H1 (cell line): ENCODE measurements around the gene ZDHHC11B. TPM values are rescaled to one million over a fixed set of nuclear protein-coding genes. Genes with fewer than 3 reads are reported as not detected.

Experiments
- CTCF ChIA-PET: fragments of 300-600 bp; sonication (Branson Sonifier 250); formaldehyde crosslinking; loops from one replicate; lab custom pipeline; 2021; ENCODE audit not compliant: partially characterized antibody; lab: Charles Lee
- POLR2A ChIA-PET: fragments of 300-600 bp; sonication (Branson Sonifier 250); formaldehyde crosslinking; loops from one replicate; lab custom pipeline; 2021; ENCODE audit warnings: inconsistent platforms; ENCODE audit not compliant: partially characterized antibody; lab: Charles Lee
- DNase-seq, 2 experiments: peaks; one replicate each; pipeline versions ENCODE4 v3.0.0 to v3.0.0-alpha.2; 2010 to 2022; ENCODE audit warnings: low spot score in 2 of 2, low read depth in 1 of 2, mixed read lengths in 1 of 2
- FAIRE-seq: peaks from 2 replicates; lab custom pipeline; 2011; peaks lifted over from hg19 to GRCh38; lab: Jason Lieb, UNC
- H2AFZ ChIP-seq: 2 replicates; pipeline ENCODE4 v1.8.1; 2012; ENCODE audit warnings: low read length, inconsistent platforms
- H2AK5ac ChIP-seq: 2 replicates; pipeline ENCODE4 v1.6.1; 2013; ENCODE audit warnings: low read depth, low read length
- H2BK120ac ChIP-seq: replicated peaks from 2 replicates; pipeline ENCODE3; 2013; ENCODE audit warnings: low read depth, low read length, inconsistent platforms
- H2BK12ac ChIP-seq: 2 replicates; pipeline ENCODE4 v1.6.1; 2013; ENCODE audit warnings: low read depth, low read length
- H2BK15ac ChIP-seq: 2 replicates; pipeline ENCODE4 v1.6.1; 2013; ENCODE audit warnings: low read length
- H2BK20ac ChIP-seq: 2 replicates; pipeline ENCODE4 v1.6.1; 2013; ENCODE audit warnings: low read length
- H2BK5ac ChIP-seq: 2 replicates; pipeline ENCODE4 v1.6.1; 2013; ENCODE audit warnings: low read depth, low read length
- H3K14ac ChIP-seq: 2 replicates; pipeline ENCODE4 v1.6.1; 2013; ENCODE audit warnings: inconsistent platforms; ENCODE audit not compliant: insufficient read length
- H3K18ac ChIP-seq: 2 replicates; pipeline ENCODE4 v1.6.1; 2013; ENCODE audit warnings: low read length; ENCODE audit errors: extremely low read depth
- H3K23ac ChIP-seq: 2 replicates; pipeline ENCODE4 v1.6.1; 2013; ENCODE audit warnings: inconsistent platforms; ENCODE audit not compliant: insufficient read length
- H3K23me2 ChIP-seq: 2 replicates; pipeline ENCODE4 v1.6.1; 2013; ENCODE audit warnings: low read depth, low read length
- H3K27ac ChIP-seq: 2 replicates; pipeline ENCODE4 v1.6.1; 2011; ENCODE audit warnings: low read depth, low read length, inconsistent platforms
- H3K27me3 ChIP-seq, 4 experiments: replicated peaks in 1 of 4; 1 replicate in 1 of 4; 2 replicates in 3 of 4; pipeline versions ENCODE4 v1.6.1 to v1.8.1; 2011 to 2013; ENCODE audit warnings: low read length in 3 of 4, mild to moderate bottlenecking in 3 of 4, inconsistent platforms in 2 of 4, mixed read lengths in 2 of 4, moderate library complexity in 1 of 4; ENCODE audit not compliant: control insufficient read depth in 3 of 4, insufficient read depth in 3 of 4; ENCODE audit errors: extremely low read depth in 1 of 4
- H3K36me3 ChIP-seq, 4 experiments: 2 replicates each; pipeline versions ENCODE4 v1.6.1 to v1.8.1; 2011 to 2013; ENCODE audit warnings: mild to moderate bottlenecking in 4 of 4, low read length in 3 of 4, moderate library complexity in 2 of 4, control low read depth in 1 of 4, inconsistent platforms in 1 of 4; ENCODE audit not compliant: insufficient read depth in 4 of 4, control insufficient read depth in 2 of 4
- H3K4ac ChIP-seq: replicated peaks from 2 replicates; pipeline ENCODE3; 2013; ENCODE audit warnings: low read length, low read depth, mixed read lengths, inconsistent platforms; ENCODE audit not compliant: insufficient read length
- H3K4me1 ChIP-seq, 4 experiments: replicated peaks in 1 of 4; 1 replicate in 1 of 4; 2 replicates in 3 of 4; pipeline versions ENCODE4 v1.6.1 to v1.8.1; 2011 to 2013; ENCODE audit warnings: low read length in 3 of 4, inconsistent platforms in 2 of 4, mixed read lengths in 1 of 4; ENCODE audit not compliant: insufficient read depth in 4 of 4, control insufficient read depth in 3 of 4
- H3K4me2 ChIP-seq, 2 experiments: 2 replicates each; pipeline versions ENCODE4 v1.6.1 to v1.8.1; 2011 to 2013; ENCODE audit warnings: low read depth in 2 of 2, low read length in 2 of 2, control low read depth in 1 of 2, inconsistent platforms in 1 of 2, mild to moderate bottlenecking in 1 of 2; ENCODE audit not compliant: insufficient read depth in 1 of 2
- H3K4me3 ChIP-seq, 4 experiments: fragments of 200-600, 300-600 bp in 1 of 4; sonication (generic), shearing (Covaris generic), sonication (Bioruptor Twin) in 1 of 4; 2 replicates each; pipeline versions ENCODE4 v1.5.1 to v1.8.1; 2011 to 2016; ENCODE audit warnings: low read length in 4 of 4, low read depth in 3 of 4, control low read depth in 2 of 4, inconsistent platforms in 2 of 4, mild to moderate bottlenecking in 2 of 4, mixed read lengths in 1 of 4, moderate library complexity in 1 of 4; ENCODE audit not compliant: insufficient read depth in 2 of 4; ENCODE audit errors: extremely low read depth in 1 of 4
- H3K56ac ChIP-seq: replicated peaks from 2 replicates; pipeline ENCODE3; 2013; ENCODE audit warnings: low read depth, mild to moderate bottlenecking, mixed read lengths, low read length, inconsistent platforms; ENCODE audit not compliant: insufficient read length
- H3K79me1 ChIP-seq: 2 replicates; pipeline ENCODE4 v1.6.1; 2013; ENCODE audit warnings: low read depth, low read length, control low read depth
- H3K79me2 ChIP-seq, 2 experiments: 2 replicates each; pipeline versions ENCODE4 v1.6.1 to v1.8.1; 2012 to 2013; ENCODE audit warnings: low read length in 2 of 2, mild to moderate bottlenecking in 2 of 2, inconsistent platforms in 1 of 2; ENCODE audit not compliant: insufficient read depth in 2 of 2, control insufficient read depth in 1 of 2
- H3K9ac ChIP-seq, 4 experiments: replicated peaks in 1 of 4; 1 replicate in 1 of 4; 2 replicates in 3 of 4; pipeline versions ENCODE4 v1.6.1 to v1.8.1; 2011 to 2013; ENCODE audit warnings: low read depth in 3 of 4, low read length in 3 of 4, control low read depth in 2 of 4, mild to moderate bottlenecking in 2 of 4, moderate library complexity in 2 of 4, inconsistent platforms in 1 of 4; ENCODE audit errors: extremely low read depth in 1 of 4
- H3K9me3 ChIP-seq, 2 experiments: 2 replicates each; pipeline versions ENCODE4 v1.6.1 to v1.8.1; 2012 to 2013; ENCODE audit warnings: mild to moderate bottlenecking in 2 of 2, moderate library complexity in 2 of 2, control low read depth in 1 of 2, inconsistent platforms in 1 of 2, low read depth in 1 of 2, low read length in 1 of 2, mixed read lengths in 1 of 2; ENCODE audit not compliant: insufficient read depth in 2 of 2
- H4K20me1 ChIP-seq, 2 experiments: replicated peaks in 1 of 2; 2 replicates each; pipeline versions ENCODE3 to v1.8.1; 2011 to 2013; ENCODE audit warnings: inconsistent platforms in 2 of 2, low read length in 2 of 2, mild to moderate bottlenecking in 1 of 2; ENCODE audit not compliant: insufficient read depth in 2 of 2, control insufficient read depth in 1 of 2
- H4K5ac ChIP-seq: 2 replicates; pipeline ENCODE4 v1.6.1; 2013; ENCODE audit warnings: low read length, low read depth, mixed read lengths, inconsistent platforms; ENCODE audit not compliant: insufficient read length
- H4K8ac ChIP-seq: 2 replicates; pipeline ENCODE4 v1.8.0; 2013; ENCODE audit warnings: mild to moderate bottlenecking, moderate library complexity, low read length, inconsistent platforms; ENCODE audit not compliant: insufficient read depth; ENCODE audit errors: extremely low read depth
- H4K91ac ChIP-seq: replicated peaks from 2 replicates; pipeline ENCODE3; 2013; ENCODE audit warnings: low read length, mixed read lengths, inconsistent platforms; ENCODE audit not compliant: insufficient read length
- ASH2L ChIP-seq: fragments of 200-600, 300-600 bp; sonication (generic); IDR thresholded peaks from one replicate; pipeline ENCODE4 v1.7.1; 2017; ENCODE audit warnings: low read length
- CBX5 ChIP-seq: fragments of 300-800, 300-1000 bp; sonication (generic); IDR thresholded peaks from 2 replicates; pipeline ENCODE4 v1.7.1; 2016; ENCODE audit warnings: antibody characterized with exemption, low read length, low read depth
- CHD2 ChIP-seq: IDR thresholded peaks from 2 replicates; pipeline ENCODE4 v1.6.1; 2012; ENCODE audit warnings: low read length, improper control_type of control experiment
- EGR1 ChIP-seq: IDR thresholded peaks from 2 replicates; pipeline ENCODE4 v1.6.1; 2011; ENCODE audit warnings: low read depth, low read length, borderline replicate concordance
- EP300 ChIP-seq, 2 experiments: IDR thresholded peaks; 1 replicate in 1 of 2; 2 replicates in 1 of 2; pipeline ENCODE4 v1.6.1; 2011 to 2012; ENCODE audit warnings: low read depth in 2 of 2, low read length in 2 of 2, mild to moderate bottlenecking in 2 of 2, borderline replicate concordance in 1 of 2, inconsistent platforms in 1 of 2, moderate library complexity in 1 of 2
- SIN3A ChIP-seq, 2 experiments: IDR thresholded peaks in 1 of 2; conservative IDR thresholded peaks in 1 of 2; 2 replicates each; pipeline ENCODE4 v1.6.1; 2011 to 2012; ENCODE audit warnings: low read length in 2 of 2, improper control_type of control experiment in 1 of 2, low read depth in 1 of 2, mild to moderate bottlenecking in 1 of 2
- SIX5 ChIP-seq: IDR thresholded peaks from 2 replicates; pipeline ENCODE4 v1.6.1; 2011; ENCODE audit warnings: mild to moderate bottlenecking, low read depth, low read length
- SP1 ChIP-seq: IDR thresholded peaks from 2 replicates; pipeline ENCODE4 v1.6.1; 2011; ENCODE audit warnings: low read depth, low read length
- SP2 ChIP-seq: IDR thresholded peaks from 2 replicates; pipeline ENCODE4 v1.6.1; 2012; ENCODE audit warnings: mild to moderate bottlenecking, low read length, inconsistent platforms
- SRF ChIP-seq: IDR thresholded peaks from 2 replicates; pipeline ENCODE4 v1.6.1; 2011; ENCODE audit warnings: mild to moderate bottlenecking, low read depth, low read length, moderate library complexity
- TAF1 ChIP-seq: IDR thresholded peaks from 2 replicates; pipeline ENCODE4 v1.6.1; 2011; ENCODE audit warnings: mild to moderate bottlenecking, low read depth, low read length
- TEAD4 ChIP-seq: IDR thresholded peaks from 2 replicates; pipeline ENCODE4 v1.6.1; 2012; ENCODE audit warnings: low read depth, low read length, inconsistent platforms, mixed read lengths
- WGBS, 2 experiments: shearing (Covaris generic) in 1 of 2; methylation state at CpG; one replicate each; pipeline versions ENCODE4 v1.1.6 to v1.1.7; 2013 to 2015; ENCODE audit warnings: low lambda C conversion rate in 2 of 2, mixed read lengths in 2 of 2, inconsistent platforms in 1 of 2, low coverage in 1 of 2, missing lambda C conversion rate in 1 of 2; ENCODE audit not compliant: insufficient replicate concordance in 2 of 2, insufficient coverage in 1 of 2, insufficient read length in 1 of 2; ENCODE audit errors: extremely low coverage in 1 of 2, missing lambda C conversion rate in 1 of 2; 5-methylcytosine and 5-hydroxymethylcytosine counted together
- polyA plus RNA-seq, 7 experiments: library from polyadenylated mRNA; depleted of rRNA in 3 of 7; stranded (reverse) in 5 of 7; unstranded in 2 of 7; fragments of >200 nt in 5 of 7; fragments of 200-250 nt in 2 of 7; gene quantifications; 1 replicate in 5 of 7; 2 replicates in 1 of 7; 4 replicates in 1 of 7; pipeline versions ENCODE4 v1.2.1 to v1.2.3, GENCODE V29; 2011 to 2013; ENCODE audit warnings: missing spikeins in 2 of 7, mixed read lengths in 2 of 7
- total RNA-seq: library from RNA; stranded (reverse); fragmentation: NEBNext Ultra II Directional; extraction: Animal tissue kit (Norgen Biotek cat#: 25700); gene quantifications from 2 replicates; pipeline ENCODE4 v1.2.1, GENCODE V29; 2021
- TF ChIP-seq, protein P1 (sequence below): IDR thresholded peaks from 2 replicates; pipeline ENCODE4 v1.6.1; 2012; ENCODE audit warnings: inconsistent platforms

The ZDHHC11B gene
- total and polyA plus RNA-seq, 2 of the 8 experiments (the other 6 are each of a cell fraction or from before 2014, with no cell fraction given): 0.29 to 2.5 TPM

DNA sequence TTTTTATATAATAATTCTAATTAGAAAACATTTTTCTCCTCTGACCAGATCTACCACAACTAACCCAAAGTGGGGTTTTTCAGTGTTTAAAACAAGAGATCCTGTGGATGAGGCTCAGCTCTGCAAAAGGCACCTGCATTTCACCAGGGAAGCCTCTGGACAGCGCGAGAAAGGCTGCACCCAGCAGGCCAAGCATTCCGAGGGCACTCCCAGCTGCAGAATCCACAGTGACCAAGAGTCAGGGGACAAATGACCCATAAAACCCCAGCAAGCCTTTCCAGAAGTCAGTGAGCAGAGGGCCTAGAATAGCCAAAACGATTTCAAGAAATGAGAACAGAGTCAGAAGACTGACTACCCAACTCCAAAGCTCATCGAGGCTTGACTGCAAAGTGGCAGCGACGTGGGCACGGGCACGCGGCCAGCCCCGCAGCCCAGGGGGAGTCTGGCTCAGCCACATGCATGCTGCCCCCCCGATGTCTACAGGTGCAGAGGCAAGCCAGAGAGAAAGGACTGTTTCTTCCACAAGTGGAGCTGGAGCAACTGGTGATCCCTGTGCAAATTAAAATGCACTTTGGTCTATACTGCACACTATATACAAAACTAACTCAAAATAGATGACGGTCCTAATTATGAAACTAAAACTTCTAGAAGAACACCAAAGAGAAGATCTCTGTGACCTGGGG lies 117.6 kb downstream of the ZDHHC11B start:
- no peak overlapping the region for H4K5ac ChIP-seq
- H3K4me1 ChIP-seq: peaks cover 0 to 11% (median under 1%) of the 10 kb centered on the region in 4 experiments; a peak in 3 of 7 replicates
- H3K4me3 ChIP-seq: no peak overlapping the region
- H2AK5ac ChIP-seq: no peak overlapping the region
- no peak overlapping the region for H3K9ac ChIP-seq
- WGBS, 2 experiments: 93% methylated on average over 13 of the region's 13 CpGs; no CpG with 5 or more reads in 1 of the 2 experiments
- no peak overlapping the region for H3K14ac ChIP-seq
- H4K20me1 ChIP-seq: peaks cover 11 to 19% of the 10 kb centered on the region in 2 experiments
- H2BK120ac ChIP-seq: no peak overlapping the region
- H3K79me1 ChIP-seq: peaks cover 4% of the 10 kb centered on the region; the same call in 1 of the 2 replicates
- FAIRE-seq: no peak
- no peak overlapping the region for H2BK12ac ChIP-seq
- no peak overlapping the region for H3K4me2 ChIP-seq
- H2BK20ac ChIP-seq: no peak overlapping the region
- H3K23me2 ChIP-seq: no peaks in the 10 kb centered on the region
- H3K4ac ChIP-seq: no peak overlapping the region
- DNase-seq: no peak
- peaks cover 3 to 28% (median 6%) of the 10 kb centered on the region in 4 experiments; a peak in 6 of 8 replicates for H3K36me3 ChIP-seq
- no peak overlapping the region for H2BK15ac ChIP-seq
- no peak overlapping the region for H3K56ac ChIP-seq
- H3K27me3 ChIP-seq: no peaks in the 10 kb centered on the region
- H2AFZ ChIP-seq: no peak overlapping the region
- CTCF ChIA-PET: interaction anchor here (1.0 kb wide), 1 partner anchor 13 kb away, joined by 3 read pairs; no protein-coding TSS in a partner anchor
- no peaks in the 10 kb centered on the region for H3K79me2 ChIP-seq
- H4K8ac ChIP-seq: no peak overlapping the region
- no peak overlapping the region for H3K18ac ChIP-seq
- H3K9me3 ChIP-seq: no peaks in the 10 kb centered on the region
- no peak overlapping the region for H4K91ac ChIP-seq
- H2BK5ac ChIP-seq: no peak overlapping the region
- no peak overlapping the region for H3K23ac ChIP-seq
- POLR2A ChIA-PET: interaction anchor here (1.4 to 1.8 kb wide), 2 partner anchors 9 to 14 kb away, joined by 5 to 6 read pairs; no protein-coding TSS in a partner anchor
- no peak overlapping the region for H3K27ac ChIP-seq
- TF ChIP-seq TEAD4 (no peak), SRF (no peak), SP2 (no peak), SIN3A (conservative IDR thresholded peaks at IDR 0.05 in 1 of 2, IDR thresholded peaks at IDR 0.05 in 1 of 2; ENCODE audit: low read depth in 1 of 2, low read length in 2 of 2) (no peak), TAF1 (no peak), EGR1 (no peak), EP300 (IDR thresholded peaks at IDR 0.05; ENCODE audit: borderline replicate concordance in 1 of 2, low read depth in 2 of 2, low read length in 2 of 2) (no peak), SP1 (no peak), CHD2 (no peak), SIX5 (no peak), CBX5 (no peak), ASH2L (no peak)
- TF ChIP-seq, protein P1, sequence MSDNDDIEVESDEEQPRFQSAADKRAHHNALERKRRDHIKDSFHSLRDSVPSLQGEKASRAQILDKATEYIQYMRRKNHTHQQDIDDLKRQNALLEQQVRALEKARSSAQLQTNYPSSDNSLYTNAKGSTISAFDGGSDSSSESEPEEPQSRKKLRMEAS: no peak
